B cell (primary cell): ENCODE results near the gene ARIH2.

Source experiments
- CTCF ChIP-seq: fragments of 200-600 bp; IDR thresholded peaks from one replicate; pipeline ENCODE4 v1.8.0; 2022; ENCODE audit warnings: antibody characterized with exemption, mild to moderate bottlenecking
- EZH2 ChIP-seq: IDR thresholded peaks from 2 replicates; pipeline ENCODE4 v1.6.1; 2012; ENCODE audit warnings: borderline replicate concordance, low read depth, mild to moderate bottlenecking, moderate library complexity, low read length; ENCODE audit not compliant: insufficient read depth, poor library complexity, severe bottlenecking

GRCh38 chr3:49015765-49016164, 97.1 kb downstream of the ARIH2 start:
- TF ChIP-seq CTCF (no peak), EZH2 (no peak)
